HEK293 (cell line): ENCODE data around the gene CFAP58.

Experiments used
- CTCF ChIA-PET: fragments of 350-600 bp; formaldehyde crosslinking; extraction: SDS; loops from one replicate; lab custom pipeline; 2021; ENCODE audit warnings: antibody characterized with exemption; lab: Yijun Ruan, JAX
- POLR2A ChIA-PET: fragments of 300-600 bp; formaldehyde crosslinking; extraction: SDS; loops from one replicate; lab custom pipeline; 2020; ENCODE audit warnings: antibody characterized with exemption, inconsistent platforms; lab: Yijun Ruan, JAX
- H3K27ac ChIP-seq: fragments of 200-500 bp; sonication (Bioruptor generic); 2 replicates; pipeline ENCODE4 v1.5.1; 2014; ENCODE audit warnings: low read depth, low read length, control low read depth, inconsistent platforms; ENCODE audit errors: extremely low read depth
- H3K36me3 ChIP-seq, 2 experiments: fragments of 200-500 bp in 1 of 2; sonication (Bioruptor generic) in 1 of 2; 1 replicate in 1 of 2; 2 replicates in 1 of 2; pipeline ENCODE4 v1.5.1; 2014 to 2017; ENCODE audit warnings: inconsistent platforms in 2 of 2, low read length in 2 of 2; ENCODE audit not compliant: control insufficient read depth in 2 of 2, insufficient read depth in 1 of 2
- H3K4me1 ChIP-seq: fragments of 200-500 bp; sonication (Bioruptor generic); 2 replicates; pipeline ENCODE4 v1.5.1; 2014; ENCODE audit warnings: mild to moderate bottlenecking, low read length, inconsistent platforms; ENCODE audit not compliant: control insufficient read depth, insufficient read depth
- H3K4me3 ChIP-seq: 2 replicates; pipeline ENCODE4 v1.5.1; 2011; ENCODE audit warnings: low read depth, mild to moderate bottlenecking, control low read depth, low read length, moderate library complexity
- H3K9me3 ChIP-seq: fragments of 200-500 bp; sonication (Bioruptor generic); 2 replicates; pipeline ENCODE4 v1.5.1; 2014; ENCODE audit warnings: low read depth, low read length, inconsistent platforms; ENCODE audit not compliant: control insufficient read depth, insufficient read depth
- GLI4 ChIP-seq: fragments of 450-650 bp; formaldehyde crosslinking; IDR thresholded peaks from 2 replicates; pipeline ENCODE4 v1.5.1; 2016; ENCODE audit warnings: missing biosample characterization, missing genetic modification characterization
- HIC1 ChIP-seq: fragments of 450-650 bp; formaldehyde crosslinking; IDR thresholded peaks from 2 replicates; pipeline ENCODE4 v1.5.1; 2016; ENCODE audit warnings: missing biosample characterization, missing genetic modification characterization
- PATZ1 ChIP-seq: fragments of 450-650 bp; formaldehyde crosslinking; IDR thresholded peaks from 2 replicates; pipeline ENCODE4 v1.5.1; 2016; ENCODE audit warnings: missing biosample characterization, missing genetic modification characterization
- SCRT2 ChIP-seq: fragments of 450-650 bp; formaldehyde crosslinking; IDR thresholded peaks from 2 replicates; pipeline ENCODE4 v1.5.1; 2016; ENCODE audit warnings: missing biosample characterization, missing genetic modification characterization
- ZBTB44 ChIP-seq: fragments of 450-650 bp; IDR thresholded peaks from 2 replicates; pipeline ENCODE4 v1.5.1; 2018; ENCODE audit warnings: missing biosample characterization, mild to moderate bottlenecking, missing genetic modification characterization
- ZNF175 ChIP-seq: fragments of 450-650 bp; formaldehyde crosslinking; IDR thresholded peaks from 2 replicates; pipeline ENCODE4 v1.5.1; 2016; ENCODE audit warnings: missing biosample characterization, missing genetic modification characterization
- ZNF324 ChIP-seq: fragments of 450-650 bp; formaldehyde crosslinking; IDR thresholded peaks from 2 replicates; pipeline ENCODE4 v1.5.1; 2016; ENCODE audit warnings: missing biosample characterization, missing genetic modification characterization
- ZNF423 ChIP-seq: fragments of 450-650 bp; formaldehyde crosslinking; IDR thresholded peaks from 2 replicates; pipeline ENCODE4 v1.5.1; 2016; ENCODE audit warnings: missing biosample characterization, missing genetic modification characterization
- ZNF473 ChIP-seq: fragments of 450-650 bp; formaldehyde crosslinking; IDR thresholded peaks from 2 replicates; pipeline ENCODE4 v1.5.1; 2017; ENCODE audit warnings: missing biosample characterization, missing genetic modification characterization
- ZNF558 ChIP-seq: fragments of 450-650 bp; formaldehyde crosslinking; IDR thresholded peaks from 2 replicates; pipeline ENCODE4 v1.5.1; 2016; ENCODE audit warnings: missing biosample characterization, missing genetic modification characterization
- ZNF596 ChIP-seq: fragments of 450-650 bp; IDR thresholded peaks from 2 replicates; pipeline ENCODE4 v1.5.0; 2018; ENCODE audit warnings: missing biosample characterization, mild to moderate bottlenecking, missing genetic modification characterization, moderate library complexity
- TF ChIP-seq, protein P1 (sequence below): fragments of 450-650 bp; formaldehyde crosslinking; IDR thresholded peaks from 2 replicates; pipeline ENCODE4 v1.5.1; 2016; ENCODE audit warnings: missing biosample characterization, missing genetic modification characterization
- TF ChIP-seq, protein P2 (sequence below): fragments of 450-650 bp; formaldehyde crosslinking; IDR thresholded peaks from 2 replicates; pipeline ENCODE4 v1.5.1; 2017; ENCODE audit warnings: missing biosample characterization, missing genetic modification characterization

CFAP58 gene

GRCh38 chr10:104315486-104315921 is 38.1 kb upstream of the CFAP58 start:
- H3K4me1 ChIP-seq = no peaks in the 10 kb centered on the region
- CTCF ChIA-PET = interaction anchor here (0.6 to 5.5 kb wide), 4 partner anchors 10 to 41 kb away, joined by 3 to 34 read pairs (median 3); no protein-coding TSS in a partner anchor

More at GRCh38 chr10:104315486-104315921, 38.1 kb upstream of the CFAP58 start:
- no peak overlapping the region for H3K4me3 ChIP-seq
- POLR2A ChIA-PET = no interaction called here
- H3K36me3 ChIP-seq = peaks cover 0 to 47% of the 10 kb centered on the region in 2 experiments; a peak in 1 of 3 replicates
- no peaks in the 10 kb centered on the region for H3K9me3 ChIP-seq
- H3K27ac ChIP-seq = no peak overlapping the region
- TF ChIP-seq PATZ1 (tag by site-specific recombination) = no peak
- no peak for TF ChIP-seq SCRT2 (tag by site-specific recombination)
- TF ChIP-seq, protein P1, sequence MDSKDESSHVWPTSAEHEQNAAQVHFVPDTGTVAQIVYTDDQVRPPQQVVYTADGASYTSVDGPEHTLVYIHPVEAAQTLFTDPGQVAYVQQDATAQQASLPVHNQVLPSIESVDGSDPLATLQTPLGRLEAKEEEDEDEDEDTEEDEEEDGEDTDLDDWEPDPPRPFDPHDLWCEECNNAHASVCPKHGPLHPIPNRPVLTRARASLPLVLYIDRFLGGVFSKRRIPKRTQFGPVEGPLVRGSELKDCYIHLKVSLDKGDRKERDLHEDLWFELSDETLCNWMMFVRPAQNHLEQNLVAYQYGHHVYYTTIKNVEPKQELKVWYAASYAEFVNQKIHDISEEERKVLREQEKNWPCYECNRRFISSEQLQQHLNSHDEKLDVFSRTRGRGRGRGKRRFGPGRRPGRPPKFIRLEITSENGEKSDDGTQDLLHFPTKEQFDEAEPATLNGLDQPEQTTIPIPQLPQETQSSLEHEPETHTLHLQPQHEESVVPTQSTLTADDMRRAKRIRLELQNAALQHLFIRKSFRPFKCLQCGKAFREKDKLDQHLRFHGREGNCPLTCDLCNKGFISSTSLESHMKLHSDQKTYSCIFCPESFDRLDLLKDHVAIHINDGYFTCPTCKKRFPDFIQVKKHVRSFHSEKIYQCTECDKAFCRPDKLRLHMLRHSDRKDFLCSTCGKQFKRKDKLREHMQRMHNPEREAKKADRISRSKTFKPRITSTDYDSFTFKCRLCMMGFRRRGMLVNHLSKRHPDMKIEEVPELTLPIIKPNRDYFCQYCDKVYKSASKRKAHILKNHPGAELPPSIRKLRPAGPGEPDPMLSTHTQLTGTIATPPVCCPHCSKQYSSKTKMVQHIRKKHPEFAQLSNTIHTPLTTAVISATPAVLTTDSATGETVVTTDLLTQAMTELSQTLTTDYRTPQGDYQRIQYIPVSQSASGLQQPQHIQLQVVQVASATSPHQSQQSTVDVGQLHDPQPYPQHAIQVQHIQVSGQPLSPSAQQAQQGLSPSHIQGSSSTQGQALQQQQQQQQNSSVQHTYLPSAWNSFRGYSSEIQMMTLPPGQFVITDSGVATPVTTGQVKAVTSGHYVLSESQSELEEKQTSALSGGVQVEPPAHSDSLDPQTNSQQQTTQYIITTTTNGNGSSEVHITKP (tag by site-specific recombination) = no peak
- TF ChIP-seq ZNF596 (tag by site-specific recombination) = no peak
- no peak for TF ChIP-seq ZNF473 (tag by site-specific recombination)
- TF ChIP-seq, protein P2, sequence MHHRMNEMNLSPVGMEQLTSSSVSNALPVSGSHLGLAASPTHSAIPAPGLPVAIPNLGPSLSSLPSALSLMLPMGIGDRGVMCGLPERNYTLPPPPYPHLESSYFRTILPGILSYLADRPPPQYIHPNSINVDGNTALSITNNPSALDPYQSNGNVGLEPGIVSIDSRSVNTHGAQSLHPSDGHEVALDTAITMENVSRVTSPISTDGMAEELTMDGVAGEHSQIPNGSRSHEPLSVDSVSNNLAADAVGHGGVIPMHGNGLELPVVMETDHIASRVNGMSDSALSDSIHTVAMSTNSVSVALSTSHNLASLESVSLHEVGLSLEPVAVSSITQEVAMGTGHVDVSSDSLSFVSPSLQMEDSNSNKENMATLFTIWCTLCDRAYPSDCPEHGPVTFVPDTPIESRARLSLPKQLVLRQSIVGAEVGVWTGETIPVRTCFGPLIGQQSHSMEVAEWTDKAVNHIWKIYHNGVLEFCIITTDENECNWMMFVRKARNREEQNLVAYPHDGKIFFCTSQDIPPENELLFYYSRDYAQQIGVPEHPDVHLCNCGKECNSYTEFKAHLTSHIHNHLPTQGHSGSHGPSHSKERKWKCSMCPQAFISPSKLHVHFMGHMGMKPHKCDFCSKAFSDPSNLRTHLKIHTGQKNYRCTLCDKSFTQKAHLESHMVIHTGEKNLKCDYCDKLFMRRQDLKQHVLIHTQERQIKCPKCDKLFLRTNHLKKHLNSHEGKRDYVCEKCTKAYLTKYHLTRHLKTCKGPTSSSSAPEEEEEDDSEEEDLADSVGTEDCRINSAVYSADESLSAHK (tag by site-specific recombination) = no peak
- no peak for TF ChIP-seq HIC1
- TF ChIP-seq ZNF175 (tag by site-specific recombination) = no peak
- no peak for TF ChIP-seq ZBTB44 (tag by site-specific recombination)
- TF ChIP-seq ZNF558 = no peak
- TF ChIP-seq GLI4 (tag by site-specific recombination) = no peak
- TF ChIP-seq ZNF324 (tag by site-specific recombination) = no peak
- no peak for TF ChIP-seq ZNF423 (tag by site-specific recombination)
